ENCODE results near the gene CACNA1D. TPM values are rescaled to one million over a fixed set of nuclear protein-coding genes. Genes with fewer than 3 reads are reported as not detected.

The CACNA1D gene
- total RNA-seq, 2 experiments from 2014 or later, result not detected

DNA sequence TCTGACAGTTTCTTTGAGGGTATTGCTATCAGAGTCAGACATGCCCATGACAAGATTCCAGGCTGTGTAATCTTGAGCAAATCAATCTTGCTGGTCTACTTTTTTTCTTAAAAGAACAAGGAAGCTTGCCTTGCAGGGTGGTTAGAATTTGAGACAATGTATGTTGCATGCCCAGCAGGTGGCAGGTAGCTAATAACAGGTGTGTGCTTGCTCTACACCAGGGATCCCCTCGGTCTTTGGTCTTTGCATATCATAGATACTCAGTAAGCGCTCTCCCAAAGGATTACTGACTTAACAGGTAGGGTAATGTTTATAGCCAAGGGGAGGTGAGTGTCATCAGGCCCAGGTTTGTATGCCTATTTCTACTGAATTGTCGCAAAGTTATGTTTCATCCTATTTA, 37.3 kb downstream of the CACNA1D start:
- Mint-ChIP-seq H3K4me1 (no peaks in the 10 kb centered on the region), H3K9me3 (no peaks in the 10 kb centered on the region), H3K36me3 (no peaks in the 10 kb centered on the region), H3K27ac (no peak overlapping the region), H3K27me3 (peaks cover 23% of the 10 kb centered on the region), H3K4me3 (no peak overlapping the region)
- DNase-seq, result no peak

DNA sequence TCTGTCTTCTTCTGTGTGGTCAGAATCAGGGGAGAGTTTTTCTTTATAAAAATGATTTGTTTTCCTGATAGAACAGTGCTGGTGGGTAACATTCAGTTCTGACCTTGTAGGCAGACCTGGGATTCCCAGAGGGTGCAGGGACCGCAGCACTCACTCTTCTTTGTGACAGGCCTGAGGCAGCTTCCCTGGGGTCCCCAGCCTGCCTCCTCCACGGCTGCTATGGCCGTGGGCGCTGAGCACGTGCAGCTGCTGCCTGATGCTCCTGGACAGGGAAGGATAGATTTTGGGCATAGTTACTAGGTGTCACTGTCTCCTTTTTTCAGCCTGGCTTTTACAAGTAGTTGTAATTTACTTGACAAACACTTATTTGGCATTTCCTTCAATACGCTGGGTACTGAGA, 39.1 kb downstream of the CACNA1D start:
- Mint-ChIP-seq H3K27ac (no peak overlapping the region), H3K4me1 (no peaks in the 10 kb centered on the region), H3K36me3 (no peaks in the 10 kb centered on the region), H3K4me3 (no peak overlapping the region), H3K27me3 (peaks cover 26% of the 10 kb centered on the region), H3K9me3 (no peaks in the 10 kb centered on the region)
- no peak for DNase-seq

DNA sequence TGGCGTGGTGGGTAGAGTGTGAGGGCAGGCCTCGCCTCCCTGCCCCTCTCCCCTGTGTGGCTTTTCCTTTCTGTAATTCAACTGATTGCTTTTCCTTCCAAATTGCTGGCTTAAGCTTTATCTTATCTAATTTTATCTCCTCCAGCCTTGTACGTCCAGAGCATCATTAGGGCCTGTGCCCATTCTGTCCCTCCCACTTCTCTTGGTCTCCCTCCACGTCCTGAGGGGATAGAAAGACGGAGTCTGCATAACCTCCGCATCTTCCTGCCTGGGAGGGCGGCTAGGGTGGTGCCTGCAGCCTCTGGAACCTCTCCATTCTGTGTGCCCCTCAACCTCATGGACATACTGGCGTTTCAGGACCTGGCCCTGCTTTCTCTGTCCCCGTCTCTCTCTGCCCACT, 39.8 kb downstream of the CACNA1D start:
- Mint-ChIP-seq H3K27ac (no peak overlapping the region), H3K4me1 (no peaks in the 10 kb centered on the region), H3K9me3 (no peaks in the 10 kb centered on the region), H3K27me3 (peaks cover 29% of the 10 kb centered on the region), H3K36me3 (no peaks in the 10 kb centered on the region), H3K4me3 (no peak overlapping the region)
- DNase-seq, result no peak

- Mint-ChIP-seq H3K4me1 (no peaks in the 10 kb centered on the region), H3K27me3 (peaks cover 30% of the 10 kb centered on the region), H3K27ac (no peak overlapping the region), H3K9me3 (no peaks in the 10 kb centered on the region), H3K4me3 (no peak overlapping the region), H3K36me3 (no peaks in the 10 kb centered on the region)
- no peak for DNase-seq
Observed at GRCh38 chr3:53534676-53535400, 40.4 kb downstream of the CACNA1D start.

DNA sequence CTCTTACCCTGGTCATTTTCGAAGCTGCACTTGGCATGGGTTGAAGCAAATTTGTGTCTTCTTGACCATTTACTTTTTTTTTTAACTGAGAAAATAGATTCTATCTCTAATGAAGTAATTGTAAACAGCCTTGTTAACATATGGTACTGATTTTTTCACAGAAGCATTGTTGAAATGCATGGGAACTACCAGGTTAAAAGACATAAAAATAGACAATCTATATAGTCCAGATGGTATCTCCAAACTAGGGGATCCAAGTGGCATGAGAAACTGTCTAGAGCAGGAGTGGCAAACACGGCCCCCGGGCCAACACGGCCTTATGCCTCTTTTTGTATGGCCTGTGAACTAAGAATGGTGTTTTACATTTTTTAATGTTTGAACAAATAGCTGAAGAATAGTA, 41.9 kb downstream of the CACNA1D start:
- no peak for DNase-seq
- Mint-ChIP-seq H3K4me3 (no peak overlapping the region), H3K36me3 (no peaks in the 10 kb centered on the region), H3K27me3 (peaks cover 24% of the 10 kb centered on the region), H3K9me3 (no peaks in the 10 kb centered on the region), H3K27ac (no peak overlapping the region), H3K4me1 (no peaks in the 10 kb centered on the region)

- no peaks in the 10 kb centered on the region for H3K9me3 Mint-ChIP-seq
- DNase-seq, result peak; percentile 6
- peaks cover 6% of the 10 kb centered on the region for H3K4me1 Mint-ChIP-seq
- no peak overlapping the region for H3K27ac Mint-ChIP-seq
- H3K4me3 Mint-ChIP-seq, result no peak overlapping the region
- H3K27me3 Mint-ChIP-seq, result peaks cover 16% of the 10 kb centered on the region
- H3K36me3 Mint-ChIP-seq, result no peaks in the 10 kb centered on the region
Observed at GRCh38 chr3:53544357-53544756, 49.9 kb downstream of the CACNA1D start.

DNA sequence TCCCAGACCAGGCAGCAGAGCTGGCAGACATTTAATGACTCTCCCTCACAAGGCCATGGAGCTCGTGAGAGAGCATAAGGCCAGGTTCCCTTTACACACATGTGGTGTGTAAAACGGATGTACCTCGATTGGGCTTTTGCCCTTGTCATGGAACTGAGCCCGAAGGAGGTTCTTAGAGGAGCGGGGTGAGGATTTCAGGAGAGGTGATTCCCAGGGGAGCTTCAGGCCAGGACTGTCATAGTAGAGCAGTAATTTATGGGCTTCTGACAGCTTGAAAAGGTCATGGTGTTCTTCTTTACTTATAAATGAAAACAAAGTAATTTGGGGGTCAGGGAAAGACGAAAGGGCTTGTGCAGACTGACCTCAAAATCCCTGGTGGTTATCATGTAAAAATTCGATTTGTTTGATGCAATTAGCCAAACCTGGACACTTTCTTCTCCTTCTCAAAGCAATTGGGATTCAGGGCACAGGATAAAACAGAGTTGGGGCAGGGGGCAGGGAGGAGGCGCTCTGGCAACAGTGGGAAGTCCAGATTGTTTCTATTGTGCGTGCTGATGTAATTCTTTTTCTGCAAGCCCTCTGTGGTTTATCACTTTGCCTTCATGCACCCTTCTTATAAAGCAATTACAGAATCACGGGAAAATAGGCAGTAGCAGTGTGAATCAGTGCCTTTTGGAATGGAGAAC, 51.0 kb downstream of the CACNA1D start:
- H3K4me3 Mint-ChIP-seq, result no peak overlapping the region
- no peaks in the 10 kb centered on the region for H3K36me3 Mint-ChIP-seq
- no peak overlapping the region for H3K27ac Mint-ChIP-seq
- H3K9me3 Mint-ChIP-seq, result no peaks in the 10 kb centered on the region
- H3K27me3 Mint-ChIP-seq, result peaks cover 13% of the 10 kb centered on the region
- DNase-seq, result no peak
- peaks cover 6% of the 10 kb centered on the region for H3K4me1 Mint-ChIP-seq

GRCh38 chr3:53545996-53546359, 51.6 kb downstream of the CACNA1D start:
- H3K4me1 Mint-ChIP-seq, result peaks cover 6% of the 10 kb centered on the region
- DNase-seq, result no peak
- no peak overlapping the region for H3K27ac Mint-ChIP-seq
- H3K9me3 Mint-ChIP-seq, result no peaks in the 10 kb centered on the region
- H3K36me3 Mint-ChIP-seq, result no peaks in the 10 kb centered on the region
- no peak overlapping the region for H3K4me3 Mint-ChIP-seq
- H3K27me3 Mint-ChIP-seq, result peaks cover 9% of the 10 kb centered on the region

- H3K36me3 Mint-ChIP-seq, result no peaks in the 10 kb centered on the region
Observed at GRCh38 chr3:53547327-53547726, 52.9 kb downstream of the CACNA1D start.

GRCh38 chr3:53550005-53550620, 55.7 kb downstream of the CACNA1D start:
- Mint-ChIP-seq H3K27me3 (peaks cover 7% of the 10 kb centered on the region), H3K4me1 (peaks cover 1% of the 10 kb centered on the region), H3K4me3 (no peak overlapping the region), H3K36me3 (no peaks in the 10 kb centered on the region), H3K27ac (no peak overlapping the region), H3K9me3 (no peaks in the 10 kb centered on the region)
- no peak for DNase-seq

More at GRCh38 chr3:53547327-53547726, 52.9 kb downstream of the CACNA1D start:
- Mint-ChIP-seq H3K9me3 (no peaks in the 10 kb centered on the region), H3K27me3 (peaks cover 3% of the 10 kb centered on the region), H3K27ac (no peak overlapping the region), H3K4me3 (no peak overlapping the region), H3K4me1 (peaks cover 6% of the 10 kb centered on the region)
- no peak for DNase-seq

DNA sequence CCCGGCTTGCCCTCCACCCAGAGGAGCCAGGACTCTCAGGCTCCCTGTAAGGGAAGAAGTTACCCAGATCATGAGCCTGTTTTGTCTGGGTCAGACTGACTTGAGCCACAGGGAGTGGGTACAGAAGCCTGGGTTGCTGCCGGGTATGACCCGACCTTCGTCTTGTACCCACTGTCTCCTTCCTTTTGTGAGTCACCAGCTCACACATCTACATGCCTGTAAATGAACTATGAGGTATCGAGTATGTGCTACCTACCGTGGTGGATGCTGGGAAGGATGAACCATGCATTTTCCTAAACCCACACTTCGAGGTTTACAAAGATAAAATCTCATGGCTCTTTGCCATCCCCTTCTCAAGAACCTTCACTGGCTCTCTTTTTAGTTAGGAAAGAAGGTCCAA, 56.9 kb downstream of the CACNA1D start:
- peaks cover 6% of the 10 kb centered on the region for H3K4me1 Mint-ChIP-seq
- no peak overlapping the region for H3K4me3 Mint-ChIP-seq
- H3K36me3 Mint-ChIP-seq, result no peaks in the 10 kb centered on the region
- no peak overlapping the region for H3K27ac Mint-ChIP-seq
- H3K27me3 Mint-ChIP-seq, result peaks cover 7% of the 10 kb centered on the region
- no peak for DNase-seq
- no peaks in the 10 kb centered on the region for H3K9me3 Mint-ChIP-seq

GRCh38 chr3:53552730-53553129, 58.3 kb downstream of the CACNA1D start:
- H3K36me3 Mint-ChIP-seq, result no peaks in the 10 kb centered on the region
- no peaks in the 10 kb centered on the region for H3K9me3 Mint-ChIP-seq
- no peak overlapping the region for H3K27ac Mint-ChIP-seq
- H3K27me3 Mint-ChIP-seq, result peaks cover 11% of the 10 kb centered on the region
- peaks cover 6% of the 10 kb centered on the region for H3K4me1 Mint-ChIP-seq
- no peak overlapping the region for H3K4me3 Mint-ChIP-seq
- DNase-seq, result no peak

DNA sequence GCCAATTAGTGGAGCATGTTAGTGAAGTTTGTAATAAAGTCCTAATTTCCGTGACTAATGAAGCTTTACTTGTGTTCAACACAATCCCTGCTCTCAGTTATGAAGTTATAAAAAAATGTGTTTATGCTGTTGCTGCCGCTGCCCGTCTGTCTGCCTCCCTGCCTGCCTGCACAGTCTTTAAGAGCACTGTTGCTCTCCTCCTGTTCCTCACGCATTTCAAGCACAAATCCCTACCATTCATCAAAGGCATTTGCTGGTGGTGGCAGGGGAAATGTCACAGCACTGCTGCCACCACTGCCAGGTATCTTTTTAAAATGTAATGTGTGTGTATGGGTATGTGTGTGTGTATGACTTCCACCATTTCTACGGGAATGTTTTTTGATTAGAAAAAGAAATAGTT, 58.8 kb downstream of the CACNA1D start:
- H3K4me1 Mint-ChIP-seq, result peaks cover 6% of the 10 kb centered on the region
- no peaks in the 10 kb centered on the region for H3K36me3 Mint-ChIP-seq
- H3K27me3 Mint-ChIP-seq, result peaks cover 13% of the 10 kb centered on the region
- no peak overlapping the region for H3K4me3 Mint-ChIP-seq
- no peak overlapping the region for H3K27ac Mint-ChIP-seq
- H3K9me3 Mint-ChIP-seq, result no peaks in the 10 kb centered on the region
- no peak for DNase-seq

DNA sequence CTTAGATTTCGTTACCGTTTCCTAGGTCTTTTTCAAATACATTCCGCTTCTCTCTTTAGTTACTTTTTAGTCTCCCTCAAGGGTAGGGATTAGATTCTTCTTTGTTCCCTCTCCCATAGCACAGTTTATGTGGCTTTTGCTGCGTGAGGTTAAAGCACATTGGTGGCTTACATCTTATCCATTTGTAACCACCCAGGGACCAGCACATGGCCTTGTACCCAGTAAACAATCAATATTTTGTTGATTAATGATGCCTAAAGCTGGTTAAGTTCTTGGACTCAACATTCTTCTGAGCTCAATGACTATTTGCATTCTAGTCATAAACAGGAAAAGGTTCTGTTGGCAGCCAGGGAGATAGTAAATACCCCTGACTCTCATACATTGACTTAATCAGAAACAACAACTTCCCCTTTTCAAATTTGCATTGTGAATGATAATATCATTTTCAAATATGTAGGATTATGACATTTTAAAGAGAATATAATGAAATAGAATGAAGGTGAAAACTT, 60.2 kb downstream of the CACNA1D start:
- H3K4me3 Mint-ChIP-seq, result no peak overlapping the region
- H3K27me3 Mint-ChIP-seq, result peaks cover 24% of the 10 kb centered on the region
- H3K36me3 Mint-ChIP-seq, result no peaks in the 10 kb centered on the region
- peaks cover 6% of the 10 kb centered on the region for H3K4me1 Mint-ChIP-seq
- DNase-seq, result no peak
- peaks cover 7% of the 10 kb centered on the region for H3K9me3 Mint-ChIP-seq
- H3K27ac Mint-ChIP-seq, result no peak overlapping the region

GRCh38 chr3:53555068-53555588, 60.7 kb downstream of the CACNA1D start:
- peak; percentile 43 for DNase-seq
- Mint-ChIP-seq H3K9me3 (peaks cover 7% of the 10 kb centered on the region), H3K4me3 (no peak overlapping the region), H3K4me1 (peaks cover 6% of the 10 kb centered on the region), H3K36me3 (no peaks in the 10 kb centered on the region), H3K27me3 (peaks cover 25% of the 10 kb centered on the region), H3K27ac (peak overlapping the region; percentile 75)
